Liver (tissue), 9 donors: ENCODE data around the gene SERTAD2. TPM values are rescaled to one million over a fixed set of nuclear protein-coding genes. Genes with fewer than 3 reads are reported as not detected.

Experiments used
- DNase-seq: peaks from one replicate; pipeline ENCODE4 v3.0.0-alpha.2; 2017; ENCODE audit warnings: low spot score
- H3K27ac ChIP-seq, 2 donors: one replicate each; pipeline ENCODE4 v1.7.0; 2013; ENCODE audit warnings: inconsistent platforms in 2 of 2, low read length in 2 of 2, control low read depth in 1 of 2, low read depth in 1 of 2, mild to moderate bottlenecking in 1 of 2
- H3K27me3 ChIP-seq, 4 donors: one replicate each; pipeline versions ENCODE4 v1.6.1 to v1.7.0; 2013; ENCODE audit warnings: low read length in 3 of 4, inconsistent platforms in 1 of 4, mild to moderate bottlenecking in 1 of 4, moderate library complexity in 1 of 4; ENCODE audit not compliant: control insufficient read depth in 4 of 4, insufficient read depth in 4 of 4
- H3K36me3 ChIP-seq, 4 donors: one replicate each; pipeline versions ENCODE4 v1.6.1 to v1.7.0; 2013; ENCODE audit warnings: low read length in 3 of 4, mild to moderate bottlenecking in 3 of 4, low read depth in 1 of 4, moderate library complexity in 1 of 4; ENCODE audit not compliant: control insufficient read depth in 4 of 4, insufficient read depth in 3 of 4
- H3K4me1 ChIP-seq, 4 donors: one replicate each; pipeline versions ENCODE4 v1.6.1 to v1.7.0; 2013; ENCODE audit warnings: low read length in 3 of 4, mild to moderate bottlenecking in 3 of 4, moderate library complexity in 1 of 4; ENCODE audit not compliant: control insufficient read depth in 4 of 4, insufficient read depth in 4 of 4
- H3K4me3 ChIP-seq, 3 donors: one replicate each; pipeline versions ENCODE4 v1.6.1 to v1.7.0; 2013; ENCODE audit warnings: low read length in 3 of 3, control low read depth in 1 of 3, low read depth in 1 of 3, mild to moderate bottlenecking in 1 of 3
- H3K9ac ChIP-seq, 2 donors: one replicate each; pipeline ENCODE4 v1.7.0; 2013; ENCODE audit warnings: low read length in 2 of 2, mild to moderate bottlenecking in 2 of 2, moderate library complexity in 2 of 2, control low read depth in 1 of 2, low read depth in 1 of 2
- H3K9me3 ChIP-seq, 4 donors: one replicate each; pipeline versions ENCODE4 v1.6.1 to v1.7.0; 2013; ENCODE audit warnings: low read length in 3 of 4; ENCODE audit not compliant: control insufficient read depth in 4 of 4
- EGR1 ChIP-seq, 2 donors: IDR thresholded peaks; 2 replicates each; pipeline ENCODE4 v1.6.1; 2016 to 2018; ENCODE audit warnings: antibody characterized with exemption in 2 of 2, low read depth in 2 of 2
- FOXA1 ChIP-seq: IDR thresholded peaks from 2 replicates; pipeline ENCODE4 v1.6.1; 2016; ENCODE audit warnings: antibody characterized with exemption
- GABPA ChIP-seq, 2 donors: IDR thresholded peaks in 1 of 2; conservative IDR thresholded peaks in 1 of 2; 2 replicates each; pipeline ENCODE4 v1.6.1; 2016; ENCODE audit warnings: antibody characterized with exemption in 2 of 2, mild to moderate bottlenecking in 1 of 2, moderate library complexity in 1 of 2
- HNF4A ChIP-seq, 2 donors: conservative IDR thresholded peaks; 2 replicates each; pipeline ENCODE4 v1.6.1; 2016; ENCODE audit warnings: antibody characterized with exemption in 2 of 2, mild to moderate bottlenecking in 2 of 2
- HNF4G ChIP-seq: IDR thresholded peaks from 2 replicates; pipeline ENCODE4 v1.6.1; 2016; ENCODE audit warnings: antibody characterized with exemption
- JUND ChIP-seq, 2 donors: IDR thresholded peaks; 2 replicates each; pipeline ENCODE4 v1.6.1; 2016; ENCODE audit warnings: antibody characterized with exemption in 2 of 2
- NR2F2 ChIP-seq: IDR thresholded peaks from 2 replicates; pipeline ENCODE4 v1.6.1; 2016; ENCODE audit warnings: antibody characterized with exemption
- RXRA ChIP-seq, 2 donors: IDR thresholded peaks; 2 replicates each; pipeline ENCODE4 v1.6.1; 2017 to 2018; ENCODE audit warnings: antibody characterized with exemption in 2 of 2, mild to moderate bottlenecking in 1 of 2
- SP1 ChIP-seq: IDR thresholded peaks from 2 replicates; pipeline ENCODE4 v1.6.1; 2018; ENCODE audit warnings: antibody characterized with exemption, mild to moderate bottlenecking
- TAF1 ChIP-seq: conservative IDR thresholded peaks from 2 replicates; pipeline ENCODE4 v1.6.1; 2016; ENCODE audit warnings: antibody characterized with exemption, mild to moderate bottlenecking
- YY1 ChIP-seq: IDR thresholded peaks from 2 replicates; pipeline ENCODE4 v1.6.1; 2016; ENCODE audit warnings: antibody characterized with exemption, mild to moderate bottlenecking
- polyA plus RNA-seq, 2 donors: library from polyadenylated mRNA; stranded (reverse) in 1 of 2; unstranded in 1 of 2; fragments of 200-250 nt in 1 of 2; fragments of >200 nt in 1 of 2; fragmentation: Nextera tagmentation in 1 of 2; extraction: Ambion mirVana in 1 of 2; gene quantifications; one replicate each; pipeline versions ENCODE4 v1.2.1 to v1.2.3, GENCODE V29; 2013 to 2015
- total RNA-seq, 2 donors: library from RNA; depleted of rRNA; stranded (reverse); fragments of >200 nt; gene quantifications; one replicate each; pipeline ENCODE4 v1.2.3, GENCODE V29; 2014
- TF ChIP-seq, protein P1 (sequence below): IDR thresholded peaks from 2 replicates; pipeline ENCODE4 v1.6.1; 2016; ENCODE audit warnings: antibody characterized with exemption
- TF ChIP-seq, protein P2 (sequence below): fragments of 150-350 bp; IDR thresholded peaks from 2 replicates; pipeline ENCODE4 v1.5.1; 2017; ENCODE audit warnings: improper control_type of control experiment, low read depth, low read length; ENCODE audit not compliant: missing input control
- TF ChIP-seq, protein P3 (sequence below): IDR thresholded peaks from 2 replicates; pipeline ENCODE4 v1.6.1; 2016; ENCODE audit warnings: antibody characterized with exemption
- TF ChIP-seq, protein P4 (sequence below): IDR thresholded peaks from 2 replicates; pipeline ENCODE4 v1.6.1; 2016; ENCODE audit warnings: antibody characterized with exemption, mild to moderate bottlenecking
- TF ChIP-seq, protein P5 (sequence below): IDR thresholded peaks from 2 replicates; pipeline ENCODE4 v1.6.1; 2016; ENCODE audit warnings: antibody characterized with exemption
- donor health status: healthy.
- donor health status: healthy.
- donor health status: healthy.
- donor health status: healthy.
- donor health status: healthy.

Gene SERTAD2
- total and polyA plus RNA-seq, 4 donors, result 5.1 to 13.3 (median 6.4) TPM

DNA sequence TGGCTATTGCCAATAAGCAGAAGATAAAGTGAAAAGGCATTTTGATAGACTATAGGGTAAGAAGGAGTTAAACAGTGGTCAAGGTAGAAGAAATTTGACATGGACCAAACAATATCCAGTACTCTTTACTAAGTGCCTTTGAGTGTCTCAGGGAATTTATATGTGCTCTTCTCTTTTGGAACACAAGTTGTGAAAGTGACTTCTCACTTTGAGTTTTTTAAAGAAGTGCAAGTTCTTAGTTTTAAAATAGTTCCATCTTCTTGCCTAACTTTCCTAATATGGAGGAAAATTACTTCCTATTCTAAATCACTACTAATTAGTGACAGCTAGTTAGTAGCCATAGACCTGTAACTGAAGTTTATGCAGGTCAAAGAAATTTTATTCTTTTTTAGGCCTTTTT lies 66.2 kb downstream of the SERTAD2 start:
- no peak overlapping the region for H3K4me3 ChIP-seq
- no peak overlapping the region for H3K9ac ChIP-seq
- peaks cover under 1 to 3% (median 2%) of the 10 kb centered on the region in 4 donors for H3K4me1 ChIP-seq
- H3K27ac ChIP-seq, result no peak overlapping the region
- H3K9me3 ChIP-seq, result no peaks in the 10 kb centered on the region
- DNase-seq, result no peak
- TF ChIP-seq NR2F2 (no peak), YY1 (no peak), RXRA (IDR thresholded peaks at IDR 0.05) (no peak), JUND (IDR thresholded peaks at IDR 0.05) (no peak), EGR1 (IDR thresholded peaks at IDR 0.05; ENCODE audit: low read depth in 2 of 2) (no peak), SP1 (no peak), GABPA (IDR thresholded peaks at IDR 0.05 in 1 of 2, conservative IDR thresholded peaks at IDR 0.05 in 1 of 2) (no peak), HNF4G (no peak), HNF4A (conservative IDR thresholded peaks at IDR 0.05) (no peak), FOXA1 (no peak), TAF1 (no peak)
- TF ChIP-seq, protein P1, sequence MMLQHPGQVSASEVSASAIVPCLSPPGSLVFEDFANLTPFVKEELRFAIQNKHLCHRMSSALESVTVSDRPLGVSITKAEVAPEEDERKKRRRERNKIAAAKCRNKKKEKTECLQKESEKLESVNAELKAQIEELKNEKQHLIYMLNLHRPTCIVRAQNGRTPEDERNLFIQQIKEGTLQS, result no peak
- TF ChIP-seq, protein P2, sequence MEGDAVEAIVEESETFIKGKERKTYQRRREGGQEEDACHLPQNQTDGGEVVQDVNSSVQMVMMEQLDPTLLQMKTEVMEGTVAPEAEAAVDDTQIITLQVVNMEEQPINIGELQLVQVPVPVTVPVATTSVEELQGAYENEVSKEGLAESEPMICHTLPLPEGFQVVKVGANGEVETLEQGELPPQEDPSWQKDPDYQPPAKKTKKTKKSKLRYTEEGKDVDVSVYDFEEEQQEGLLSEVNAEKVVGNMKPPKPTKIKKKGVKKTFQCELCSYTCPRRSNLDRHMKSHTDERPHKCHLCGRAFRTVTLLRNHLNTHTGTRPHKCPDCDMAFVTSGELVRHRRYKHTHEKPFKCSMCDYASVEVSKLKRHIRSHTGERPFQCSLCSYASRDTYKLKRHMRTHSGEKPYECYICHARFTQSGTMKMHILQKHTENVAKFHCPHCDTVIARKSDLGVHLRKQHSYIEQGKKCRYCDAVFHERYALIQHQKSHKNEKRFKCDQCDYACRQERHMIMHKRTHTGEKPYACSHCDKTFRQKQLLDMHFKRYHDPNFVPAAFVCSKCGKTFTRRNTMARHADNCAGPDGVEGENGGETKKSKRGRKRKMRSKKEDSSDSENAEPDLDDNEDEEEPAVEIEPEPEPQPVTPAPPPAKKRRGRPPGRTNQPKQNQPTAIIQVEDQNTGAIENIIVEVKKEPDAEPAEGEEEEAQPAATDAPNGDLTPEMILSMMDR, result no peak
- TF ChIP-seq, protein P3, sequence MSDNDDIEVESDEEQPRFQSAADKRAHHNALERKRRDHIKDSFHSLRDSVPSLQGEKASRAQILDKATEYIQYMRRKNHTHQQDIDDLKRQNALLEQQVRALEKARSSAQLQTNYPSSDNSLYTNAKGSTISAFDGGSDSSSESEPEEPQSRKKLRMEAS, result no peak
- TF ChIP-seq, protein P4, sequence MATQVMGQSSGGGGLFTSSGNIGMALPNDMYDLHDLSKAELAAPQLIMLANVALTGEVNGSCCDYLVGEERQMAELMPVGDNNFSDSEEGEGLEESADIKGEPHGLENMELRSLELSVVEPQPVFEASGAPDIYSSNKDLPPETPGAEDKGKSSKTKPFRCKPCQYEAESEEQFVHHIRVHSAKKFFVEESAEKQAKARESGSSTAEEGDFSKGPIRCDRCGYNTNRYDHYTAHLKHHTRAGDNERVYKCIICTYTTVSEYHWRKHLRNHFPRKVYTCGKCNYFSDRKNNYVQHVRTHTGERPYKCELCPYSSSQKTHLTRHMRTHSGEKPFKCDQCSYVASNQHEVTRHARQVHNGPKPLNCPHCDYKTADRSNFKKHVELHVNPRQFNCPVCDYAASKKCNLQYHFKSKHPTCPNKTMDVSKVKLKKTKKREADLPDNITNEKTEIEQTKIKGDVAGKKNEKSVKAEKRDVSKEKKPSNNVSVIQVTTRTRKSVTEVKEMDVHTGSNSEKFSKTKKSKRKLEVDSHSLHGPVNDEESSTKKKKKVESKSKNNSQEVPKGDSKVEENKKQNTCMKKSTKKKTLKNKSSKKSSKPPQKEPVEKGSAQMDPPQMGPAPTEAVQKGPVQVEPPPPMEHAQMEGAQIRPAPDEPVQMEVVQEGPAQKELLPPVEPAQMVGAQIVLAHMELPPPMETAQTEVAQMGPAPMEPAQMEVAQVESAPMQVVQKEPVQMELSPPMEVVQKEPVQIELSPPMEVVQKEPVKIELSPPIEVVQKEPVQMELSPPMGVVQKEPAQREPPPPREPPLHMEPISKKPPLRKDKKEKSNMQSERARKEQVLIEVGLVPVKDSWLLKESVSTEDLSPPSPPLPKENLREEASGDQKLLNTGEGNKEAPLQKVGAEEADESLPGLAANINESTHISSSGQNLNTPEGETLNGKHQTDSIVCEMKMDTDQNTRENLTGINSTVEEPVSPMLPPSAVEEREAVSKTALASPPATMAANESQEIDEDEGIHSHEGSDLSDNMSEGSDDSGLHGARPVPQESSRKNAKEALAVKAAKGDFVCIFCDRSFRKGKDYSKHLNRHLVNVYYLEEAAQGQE, result no peak
- TF ChIP-seq, protein P5, sequence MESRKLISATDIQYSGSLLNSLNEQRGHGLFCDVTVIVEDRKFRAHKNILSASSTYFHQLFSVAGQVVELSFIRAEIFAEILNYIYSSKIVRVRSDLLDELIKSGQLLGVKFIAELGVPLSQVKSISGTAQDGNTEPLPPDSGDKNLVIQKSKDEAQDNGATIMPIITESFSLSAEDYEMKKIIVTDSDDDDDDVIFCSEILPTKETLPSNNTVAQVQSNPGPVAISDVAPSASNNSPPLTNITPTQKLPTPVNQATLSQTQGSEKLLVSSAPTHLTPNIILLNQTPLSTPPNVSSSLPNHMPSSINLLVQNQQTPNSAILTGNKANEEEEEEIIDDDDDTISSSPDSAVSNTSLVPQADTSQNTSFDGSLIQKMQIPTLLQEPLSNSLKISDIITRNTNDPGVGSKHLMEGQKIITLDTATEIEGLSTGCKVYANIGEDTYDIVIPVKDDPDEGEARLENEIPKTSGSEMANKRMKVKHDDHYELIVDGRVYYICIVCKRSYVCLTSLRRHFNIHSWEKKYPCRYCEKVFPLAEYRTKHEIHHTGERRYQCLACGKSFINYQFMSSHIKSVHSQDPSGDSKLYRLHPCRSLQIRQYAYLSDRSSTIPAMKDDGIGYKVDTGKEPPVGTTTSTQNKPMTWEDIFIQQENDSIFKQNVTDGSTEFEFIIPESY, result no peak
- H3K27me3 ChIP-seq, result no peaks in the 10 kb centered on the region
- peaks cover 1 to 18% (median 10%) of the 10 kb centered on the region in 4 donors for H3K36me3 ChIP-seq
